Measurements from ENCODE around the gene FIBCD1.

Gene FIBCD1

DNA sequence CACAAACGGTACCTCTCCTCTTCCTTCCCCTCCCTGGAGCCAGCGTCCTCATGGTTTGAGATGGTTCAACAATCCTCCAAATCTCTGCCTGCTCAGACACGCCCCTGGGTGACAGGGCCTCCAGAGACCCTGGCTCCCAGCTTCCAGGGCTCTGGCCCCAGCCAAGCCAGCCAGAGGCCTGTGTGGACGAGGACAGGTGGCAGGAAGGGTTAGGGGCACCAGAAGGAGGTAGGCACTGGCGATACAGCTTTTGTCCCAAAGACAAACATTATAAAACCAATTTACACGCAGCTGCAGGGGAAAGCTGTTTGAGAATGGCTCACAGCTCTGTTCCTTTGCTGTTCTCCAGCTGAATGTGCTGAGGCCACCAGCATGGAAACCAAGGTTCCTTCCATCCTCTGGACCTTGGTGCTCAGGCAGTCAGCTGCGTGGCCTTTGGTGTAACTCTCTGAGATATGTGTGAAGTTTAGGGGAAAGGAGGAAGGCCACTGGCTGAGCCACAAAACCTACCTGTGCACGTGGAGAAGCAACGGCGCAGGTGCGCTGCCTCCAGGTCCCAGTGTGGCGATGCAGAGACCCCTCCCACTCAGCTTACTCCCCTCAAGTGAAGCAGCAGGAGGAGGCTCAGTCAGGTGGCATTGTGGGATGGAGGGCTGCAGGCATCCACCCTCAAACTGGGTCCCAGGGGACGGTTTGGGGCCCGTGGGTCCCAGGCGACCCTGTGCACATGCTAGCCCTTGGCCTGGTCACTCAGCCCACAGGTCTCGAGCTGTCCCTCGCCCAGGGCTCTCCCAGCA, 38.1 kb downstream of the FIBCD1 start:
- TF ChIP-seq, protein P1, sequence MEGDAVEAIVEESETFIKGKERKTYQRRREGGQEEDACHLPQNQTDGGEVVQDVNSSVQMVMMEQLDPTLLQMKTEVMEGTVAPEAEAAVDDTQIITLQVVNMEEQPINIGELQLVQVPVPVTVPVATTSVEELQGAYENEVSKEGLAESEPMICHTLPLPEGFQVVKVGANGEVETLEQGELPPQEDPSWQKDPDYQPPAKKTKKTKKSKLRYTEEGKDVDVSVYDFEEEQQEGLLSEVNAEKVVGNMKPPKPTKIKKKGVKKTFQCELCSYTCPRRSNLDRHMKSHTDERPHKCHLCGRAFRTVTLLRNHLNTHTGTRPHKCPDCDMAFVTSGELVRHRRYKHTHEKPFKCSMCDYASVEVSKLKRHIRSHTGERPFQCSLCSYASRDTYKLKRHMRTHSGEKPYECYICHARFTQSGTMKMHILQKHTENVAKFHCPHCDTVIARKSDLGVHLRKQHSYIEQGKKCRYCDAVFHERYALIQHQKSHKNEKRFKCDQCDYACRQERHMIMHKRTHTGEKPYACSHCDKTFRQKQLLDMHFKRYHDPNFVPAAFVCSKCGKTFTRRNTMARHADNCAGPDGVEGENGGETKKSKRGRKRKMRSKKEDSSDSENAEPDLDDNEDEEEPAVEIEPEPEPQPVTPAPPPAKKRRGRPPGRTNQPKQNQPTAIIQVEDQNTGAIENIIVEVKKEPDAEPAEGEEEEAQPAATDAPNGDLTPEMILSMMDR (IDR thresholded peaks at IDR 0.05; ENCODE audit: low read depth, low read length): no peak
- H3K4me3 ChIP-seq (ENCODE audit: low read depth, low read length): no peak overlapping the region

DNA sequence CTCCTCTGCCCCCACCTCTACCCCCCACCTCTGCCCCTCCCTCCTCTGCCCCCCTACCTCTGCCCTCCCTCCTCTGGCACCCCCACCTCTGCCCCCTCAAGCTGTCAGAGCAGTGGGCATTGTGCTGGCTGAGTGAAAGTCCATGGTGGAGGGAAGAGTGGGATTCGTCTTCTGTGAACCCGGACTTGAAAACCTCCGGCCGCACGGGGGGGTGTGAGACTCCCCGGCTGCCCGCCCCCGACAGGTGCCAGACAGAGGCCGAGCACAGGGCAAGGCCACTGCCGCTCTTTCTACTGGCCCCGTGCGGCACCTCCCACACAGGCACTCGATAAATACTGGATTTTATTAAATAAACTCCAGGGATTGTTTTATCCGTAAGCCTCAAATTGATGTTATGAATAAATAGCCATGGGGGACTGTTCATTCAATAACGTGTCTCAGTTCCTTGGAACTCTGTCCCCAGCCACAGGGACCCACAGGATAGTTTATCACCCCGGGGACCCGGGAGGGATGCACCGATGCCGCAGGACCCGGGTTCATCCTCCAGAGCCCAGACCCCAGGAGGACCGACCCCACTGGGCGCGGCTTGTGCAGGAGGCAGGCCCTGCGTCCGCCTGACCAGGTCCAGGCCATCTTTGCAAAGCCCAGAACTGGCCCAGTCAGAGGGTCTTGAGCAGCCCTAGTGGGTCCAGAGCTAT, 39.8 kb downstream of the FIBCD1 start:
- TF ChIP-seq, protein P1 (IDR thresholded peaks at IDR 0.05; ENCODE audit: low read depth, low read length): no peak
- H3K4me3 ChIP-seq (ENCODE audit: low read depth, low read length): no peak overlapping the region

DNA sequence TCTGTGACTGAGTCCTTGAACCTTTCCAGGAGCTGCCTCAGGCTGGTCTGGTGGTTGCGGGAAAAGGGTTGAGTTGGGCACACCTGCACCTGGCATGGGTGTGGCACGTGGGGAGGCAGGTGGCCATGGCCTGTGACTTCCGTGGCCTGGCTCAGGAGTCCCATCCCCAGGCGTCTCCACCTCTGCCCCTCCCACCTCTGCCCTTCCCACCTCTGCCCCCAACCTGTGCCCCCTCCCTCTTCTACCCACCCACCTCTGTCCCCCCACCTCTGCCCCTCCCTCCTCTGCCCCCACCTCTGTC, 40.5 kb downstream of the FIBCD1 start:
- TF ChIP-seq, protein P1 (IDR thresholded peaks at IDR 0.05; ENCODE audit: low read depth, low read length): no peak
- H3K4me3 ChIP-seq (ENCODE audit: low read depth, low read length): no peak overlapping the region

DNA sequence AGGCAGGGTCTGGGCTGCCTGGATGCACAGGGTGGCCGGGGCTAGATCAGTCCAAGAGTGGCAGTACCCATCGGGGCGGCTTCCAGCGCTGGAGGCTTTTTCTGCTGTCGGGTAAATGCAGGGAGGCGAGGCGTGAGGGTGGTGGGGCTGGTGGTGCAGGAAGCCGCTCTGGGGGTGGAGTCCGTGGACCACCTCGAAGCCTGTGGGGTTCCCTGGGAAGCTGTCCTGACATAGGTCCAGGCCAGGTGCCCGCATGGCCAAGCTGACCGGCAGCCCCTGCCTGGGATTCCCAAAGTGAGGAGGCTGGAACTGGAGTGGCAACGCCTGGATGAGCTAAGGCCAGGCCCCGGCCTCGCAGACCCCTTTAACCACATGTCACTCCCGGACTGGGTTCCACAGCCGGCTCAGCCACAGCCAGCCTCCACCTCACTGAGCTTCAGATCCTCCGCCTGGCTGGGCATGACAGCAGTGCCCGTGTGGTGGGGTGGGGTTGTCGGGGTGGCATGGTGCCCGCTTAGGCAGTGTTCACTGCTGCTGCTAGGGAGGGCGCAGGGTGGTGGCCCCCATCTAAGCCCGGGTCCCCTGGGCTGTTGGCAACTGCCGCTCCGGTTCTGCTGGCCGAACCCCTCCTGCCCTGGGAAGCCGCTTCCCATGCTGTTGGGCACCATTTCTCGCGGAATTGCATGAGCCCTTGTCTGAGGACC, 41.0 kb downstream of the FIBCD1 start:
- TF ChIP-seq, protein P1 (IDR thresholded peaks at IDR 0.05; ENCODE audit: low read depth, low read length): no peak
- no peak overlapping the region for H3K4me3 ChIP-seq (ENCODE audit: low read depth, low read length)

DNA sequence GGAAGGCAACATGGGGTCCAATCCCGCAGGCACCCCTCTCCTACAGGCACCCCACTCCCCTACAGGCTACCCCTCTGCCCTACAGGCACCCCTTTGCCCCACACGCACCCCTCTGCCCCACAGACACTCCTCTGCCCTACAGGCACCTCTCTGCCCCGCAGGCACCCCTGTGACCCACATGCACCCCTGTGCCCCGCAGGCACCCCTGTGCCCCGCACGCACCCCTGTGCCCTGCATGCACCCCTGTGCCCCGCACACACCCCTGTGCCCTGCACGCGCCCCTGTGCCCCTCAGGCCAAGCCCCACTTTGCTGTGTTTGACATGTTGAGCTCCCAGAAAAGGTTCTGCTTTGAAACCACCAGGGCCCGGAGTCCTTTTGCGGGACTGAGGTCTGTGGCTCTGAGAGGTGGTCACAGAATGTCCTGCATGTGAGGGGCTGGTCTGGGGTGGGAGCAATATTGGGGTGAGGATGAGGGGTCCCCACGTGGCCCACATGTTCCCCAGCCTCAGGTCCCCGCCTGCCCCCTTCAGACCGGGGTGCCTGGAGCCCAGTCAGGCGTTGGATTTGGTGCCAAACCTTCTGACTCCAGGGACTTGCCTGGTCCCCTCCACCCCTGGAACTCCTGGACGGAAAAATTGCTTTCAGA, 41.8 kb downstream of the FIBCD1 start:
- TF ChIP-seq, protein P1 (IDR thresholded peaks at IDR 0.05; ENCODE audit: low read depth, low read length): no peak
- no peak overlapping the region for H3K4me3 ChIP-seq (ENCODE audit: low read depth, low read length)

DNA sequence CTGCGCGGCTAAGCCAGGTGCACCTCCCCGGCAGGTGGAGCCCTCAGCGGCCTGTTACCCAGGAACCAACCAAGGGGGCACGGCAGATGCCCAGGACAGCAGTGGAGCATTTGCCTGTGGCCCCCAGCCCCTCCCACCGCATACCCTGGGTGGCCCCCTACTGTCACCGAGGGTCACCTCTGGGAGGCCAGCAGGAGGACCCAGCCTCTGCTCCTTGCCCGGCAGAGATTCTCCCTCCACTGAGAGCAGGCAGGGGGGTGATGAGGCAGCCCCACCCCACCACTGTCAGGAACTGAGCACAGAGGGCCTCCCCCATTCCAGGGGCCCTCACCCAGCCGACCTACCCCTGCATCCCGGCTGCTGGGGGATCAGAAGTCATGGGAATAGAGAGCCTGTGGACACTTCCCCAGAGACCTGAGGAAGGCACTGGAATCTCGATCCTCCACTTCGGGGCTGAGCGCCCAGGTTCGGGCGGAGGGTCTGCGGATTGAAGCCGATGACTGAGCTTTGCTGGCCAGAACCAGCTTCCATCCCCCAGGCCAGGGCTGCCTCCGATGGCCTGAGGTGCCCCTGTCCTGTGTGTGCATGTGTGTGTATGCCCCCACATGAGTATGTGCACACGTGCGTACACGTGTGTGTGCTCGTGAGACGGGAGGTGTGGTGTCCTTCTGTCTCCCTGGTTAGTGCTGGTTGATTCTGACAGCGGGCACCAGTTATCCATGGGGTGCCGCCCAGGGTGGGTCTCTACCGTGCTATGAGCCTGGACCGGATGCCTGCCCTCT, 42.6 kb downstream of the FIBCD1 start, which contains the start of gene QRFP:
TSS of gene QRFP (minus strand) at position 580 of the 782 bp plus-strand sequence. CDS start 2,974 bp downstream, outside the sequence.
- H3K4me3 ChIP-seq (ENCODE audit: low read depth, low read length): no peak within 1 kb of the TSS
- TF ChIP-seq, protein P1 (IDR thresholded peaks at IDR 0.05; ENCODE audit: low read depth, low read length): no peak

Measured in WI38 (cell line).